HG02798 (cell line): ENCODE measurements around the gene SP140.
A peak's percentile ranks its signal among the peaks of the same experiment; 100 is the strongest.
"Not testable (repeated sequence)": the region's sequence is repeated elsewhere in the genome, so short reads cannot be mapped to it uniquely, and the experiment has no call there.

Experiments used
- ATAC-seq: cut with Tn5 transposase; IDR thresholded peaks from one replicate; pipeline ENCODE4 v1.9.1; 2021; ENCODE audit warnings: mild to moderate bottlenecking; ENCODE audit not compliant: unreplicated experiment, poor library complexity

SP140 gene

GRCh38 chr2:230222829-230223228 lies 2.7 kb upstream of the SP140 start:
- ATAC-seq = not testable (repeated sequence)

GRCh38 chr2:230224458-230224857 lies 1.1 kb upstream of the SP140 start:
- no peak for ATAC-seq

GRCh38 chr2:230226051-230226551 lies 565 bp downstream of the SP140 start:
- peak; percentile 74 for ATAC-seq

GRCh38 chr2:230227216-230227615 lies 1.7 kb downstream of the SP140 start:
- ATAC-seq = peak; percentile 19

GRCh38 chr2:230230087-230230486 lies 4.6 kb downstream of the SP140 start:
- ATAC-seq = no peak

GRCh38 chr2:230230496-230231200 lies 5.1 kb downstream of the SP140 start:
- ATAC-seq = no peak

- ATAC-seq = no peak
These were observed 5.7 kb downstream of the SP140 start for GRCh38 chr2:230231251-230231650.

- peak; percentile 65 for ATAC-seq
These were observed 8.7 kb downstream of the SP140 start for GRCh38 chr2:230234122-230234722.

- ATAC-seq = peak; percentile 66
These were observed 9.3 kb downstream of the SP140 start for GRCh38 chr2:230234845-230235244.

GRCh38 chr2:230244211-230244610 lies 18.7 kb downstream of the SP140 start:
- ATAC-seq = no peak

GRCh38 chr2:230246206-230246605 lies 20.7 kb downstream of the SP140 start:
- no peak for ATAC-seq

- no peak for ATAC-seq
These were observed 24.7 kb downstream of the SP140 start for GRCh38 chr2:230250231-230250630.

- ATAC-seq = no peak
These were observed 28.8 kb downstream of the SP140 start for GRCh38 chr2:230254152-230254881.

GRCh38 chr2:230256733-230257332 lies 31.3 kb downstream of the SP140 start:
- no peak for ATAC-seq

GRCh38 chr2:230258483-230258882 lies 32.9 kb downstream of the SP140 start:
- no peak for ATAC-seq

- ATAC-seq = no peak
These were observed 36.7 kb downstream of the SP140 start for GRCh38 chr2:230262246-230262645.

GRCh38 chr2:230264945-230265344 lies 39.4 kb downstream of the SP140 start:
- ATAC-seq = not testable (repeated sequence)

- no peak for ATAC-seq
These were observed 41.1 kb downstream of the SP140 start for GRCh38 chr2:230266638-230267037.

GRCh38 chr2:230267059-230267458 lies 41.5 kb downstream of the SP140 start:
- peak; percentile 26 for ATAC-seq

- ATAC-seq = peak; percentile 61
These were observed 42.0 kb downstream of the SP140 start for GRCh38 chr2:230267556-230267955.
